Renal cortical epithelial cell (primary cell): ENCODE results near the gene ETV3. TPM values are rescaled to one million over a fixed set of nuclear protein-coding genes. Genes with fewer than 3 reads are reported as not detected.

Experiments used
- DNase-seq: peaks from one replicate; pipeline ENCODE4 v3.0.0-alpha.2; 2011; ENCODE audit warnings: low read depth
- total RNA-seq: library from RNA; depleted of rRNA; stranded (reverse); fragments of >200 nt; gene quantifications from 2 replicates; pipeline ENCODE4 v1.2.3, GENCODE V29; 2014

ETV3 gene
- total RNA-seq, 1 donor from 2014 or later, result 15.6 TPM

- DNase-seq, result no peak
Measured at GRCh38 chr1:157091186-157091585, 47.0 kb downstream of the ETV3 start.

GRCh38 chr1:157090771-157091170 lies 47.4 kb downstream of the ETV3 start:
- no peak for DNase-seq

- DNase-seq, result peak; percentile 53
Measured at GRCh38 chr1:157090196-157090647, 48.0 kb downstream of the ETV3 start.

GRCh38 chr1:157089789-157090188 lies 48.4 kb downstream of the ETV3 start:
- DNase-seq, result no peak

GRCh38 chr1:157088607-157089006 lies 49.6 kb downstream of the ETV3 start:
- no peak for DNase-seq

- no peak for DNase-seq
Measured at GRCh38 chr1:157087030-157087429, 51.2 kb downstream of the ETV3 start.

- no peak for DNase-seq
Measured at GRCh38 chr1:157086299-157086698, 51.9 kb downstream of the ETV3 start.

GRCh38 chr1:157085421-157085820 lies 52.8 kb downstream of the ETV3 start:
- no peak for DNase-seq

GRCh38 chr1:157084720-157085119 lies 53.5 kb downstream of the ETV3 start:
- no peak for DNase-seq

GRCh38 chr1:157081707-157082106 lies 56.5 kb downstream of the ETV3 start:
- no peak for DNase-seq

- DNase-seq, result no peak
Measured at GRCh38 chr1:157080714-157081113, 57.5 kb downstream of the ETV3 start.

GRCh38 chr1:157077394-157077793 lies 60.8 kb downstream of the ETV3 start:
- DNase-seq, result no peak

- DNase-seq, result peak; percentile 41
Measured at GRCh38 chr1:157073944-157074685, 64.1 kb downstream of the ETV3 start.

Other genes with a start within 250 kb of the ETV3 start
- gene PEAR1, start 244.7 kb downstream of the ETV3 start, total RNA-seq, result 2.1 and 3.9 TPM in 2 replicates
- gene LRRC71, start 217.8 kb downstream of the ETV3 start, total RNA-seq, result not detected in 2 replicates
- gene ARHGEF11, start 92.7 kb downstream of the ETV3 start, total RNA-seq, result 13.0 and 31.4 TPM in 2 replicates
- gene ETV3L, start 38.6 kb downstream of the ETV3 start, total RNA-seq, result not detected in 2 replicates